ENCODE data around the gene CACNA1C. TPM values are rescaled to one million over a fixed set of nuclear protein-coding genes. Genes with fewer than 3 reads are reported as not detected.

Gene CACNA1C
- total RNA-seq, 1 experiment from 2014 or later: 3.7 TPM

- CTCF ChIA-PET: no interaction called here
- intact Hi-C loops (cut with micrococcal nuclease; ENCODE audit: unreplicated experiment): no loop called here
These were observed 113.1 kb downstream of the CACNA1C start for GRCh38 chr12:2165927-2166326.

DNA sequence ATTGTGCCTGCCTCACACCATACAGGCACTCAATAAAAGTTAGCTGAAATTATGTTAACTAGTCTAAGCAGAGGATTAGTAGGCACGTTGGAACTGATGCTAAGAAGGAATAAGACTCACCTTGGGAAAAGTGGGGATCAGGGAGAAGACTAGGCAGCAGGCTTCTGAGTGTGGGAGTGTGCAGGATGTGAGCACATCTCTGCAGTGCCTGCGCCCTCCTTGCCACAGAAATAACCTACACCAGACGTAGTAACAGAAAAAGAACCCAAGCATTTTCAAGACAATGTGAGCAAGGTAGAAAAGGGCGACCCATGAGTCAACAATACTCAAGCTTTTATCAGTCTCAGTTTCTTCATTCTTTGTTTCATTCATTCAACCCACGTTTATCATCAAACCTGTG is 113.9 kb downstream of the CACNA1C start:
- H3K4me1 ChIP-seq (ENCODE audit: insufficient read depth, low read length, poor library complexity, severe bottlenecking): peaks cover 24% of the 10 kb centered on the region
- H3K27ac ChIP-seq (ENCODE audit: low read depth, low read length, poor library complexity, severe bottlenecking): no peak overlapping the region
- no peaks in the 10 kb centered on the region for H3K27me3 ChIP-seq (replicated peaks; ENCODE audit: insufficient read depth, low read depth, low read length, poor library complexity)
- intact Hi-C loops (cut with micrococcal nuclease; ENCODE audit: unreplicated experiment): no loop called here
- no peak for DNase-seq (ENCODE audit: low spot score)
- BruUV-seq (replicated peaks): no TSS peak
- H3K36me3 ChIP-seq (ENCODE audit: insufficient read depth, low read length, poor library complexity, severe bottlenecking): no peaks in the 10 kb centered on the region
- peaks cover 9% of the 10 kb centered on the region for H3K9me3 ChIP-seq (ENCODE audit: low read depth, low read length, poor library complexity, severe bottlenecking)
- TF ChIP-seq CTCF (conservative IDR thresholded peaks at IDR 0.05; ENCODE audit: low read depth, low read length): no peak
- H3K4me3 ChIP-seq (ENCODE audit: low read depth, low read length, poor library complexity, severe bottlenecking): no peak overlapping the region
- ChIA-PET POLR2A (ENCODE audit: low non-redundant PET) (no interaction called here), CTCF (no interaction called here)

More at GRCh38 chr12:2165927-2166326, 113.1 kb downstream of the CACNA1C start:
- TF ChIP-seq EZH2 (IDR thresholded peaks at IDR 0.05; ENCODE audit: borderline replicate concordance, low read depth, low read length, poor library complexity, severe bottlenecking) (no peak), CTCF (conservative IDR thresholded peaks at IDR 0.05; ENCODE audit: low read depth, low read length) (no peak)
- peak; percentile 40 for DNase-seq (ENCODE audit: low spot score)
- H3K4me1 ChIP-seq (ENCODE audit: insufficient read depth, low read length, poor library complexity, severe bottlenecking): peaks cover 19% of the 10 kb centered on the region
- H3K4me3 ChIP-seq (ENCODE audit: low read depth, low read length, poor library complexity, severe bottlenecking): no peak overlapping the region
- no peaks in the 10 kb centered on the region for H3K27me3 ChIP-seq (replicated peaks; ENCODE audit: insufficient read depth, low read depth, low read length, poor library complexity)
- H3K36me3 ChIP-seq (ENCODE audit: insufficient read depth, low read length, poor library complexity, severe bottlenecking): no peaks in the 10 kb centered on the region
- no TSS peak for BruUV-seq (replicated peaks)
- H3K27ac ChIP-seq (ENCODE audit: low read depth, low read length, poor library complexity, severe bottlenecking): no peak overlapping the region
- H3K9me3 ChIP-seq (ENCODE audit: low read depth, low read length, poor library complexity, severe bottlenecking): peaks cover 9% of the 10 kb centered on the region
- POLR2A ChIA-PET (ENCODE audit: low non-redundant PET): no interaction called here

GRCh38 chr12:2167231-2167630 is 114.4 kb downstream of the CACNA1C start:
- POLR2A ChIA-PET (ENCODE audit: low non-redundant PET): no interaction called here
- Histone ChIP-seq H3K36me3 (ENCODE audit: insufficient read depth, low read length, poor library complexity, severe bottlenecking) (no peaks in the 10 kb centered on the region), H3K4me3 (ENCODE audit: low read depth, low read length, poor library complexity, severe bottlenecking) (no peak overlapping the region), H3K27me3 (replicated peaks; ENCODE audit: insufficient read depth, low read depth, low read length, poor library complexity) (no peaks in the 10 kb centered on the region), H3K4me1 (ENCODE audit: insufficient read depth, low read length, poor library complexity, severe bottlenecking) (peaks cover 29% of the 10 kb centered on the region), H3K27ac (ENCODE audit: low read depth, low read length, poor library complexity, severe bottlenecking) (no peak overlapping the region), H3K9me3 (ENCODE audit: low read depth, low read length, poor library complexity, severe bottlenecking) (peaks cover 9% of the 10 kb centered on the region)
- intact Hi-C loops (cut with micrococcal nuclease; ENCODE audit: unreplicated experiment): no loop called here
- no peak for DNase-seq (ENCODE audit: low spot score)
- no TSS peak for BruUV-seq (replicated peaks)
- CTCF ChIA-PET: no interaction called here
- no peak for TF ChIP-seq EZH2 (IDR thresholded peaks at IDR 0.05; ENCODE audit: borderline replicate concordance, low read depth, low read length, poor library complexity, severe bottlenecking)
- no peak for TF ChIP-seq CTCF (conservative IDR thresholded peaks at IDR 0.05; ENCODE audit: low read depth, low read length)

Measured in A673 (cell line).